GM18951 (cell line): ENCODE results near the gene SYTL3.

Source experiments
- POLR2A ChIP-seq: IDR thresholded peaks from 4 replicates; pipeline ENCODE4 v1.6.1; 2011; ENCODE audit warnings: mild to moderate bottlenecking; ENCODE audit not compliant: insufficient read length, insufficient read depth; ENCODE audit errors: extremely low read depth
- in situ Hi-C: fragments of 300-500 bp; cut with MboI; formaldehyde crosslinking; loops from one replicate; pipeline ENCODE4 v1.12.0; 2022; ENCODE audit warnings: low sequenced_read_pairs, mixed read lengths, inconsistent platforms; ENCODE audit not compliant: unreplicated experiment

Gene SYTL3

DNA sequence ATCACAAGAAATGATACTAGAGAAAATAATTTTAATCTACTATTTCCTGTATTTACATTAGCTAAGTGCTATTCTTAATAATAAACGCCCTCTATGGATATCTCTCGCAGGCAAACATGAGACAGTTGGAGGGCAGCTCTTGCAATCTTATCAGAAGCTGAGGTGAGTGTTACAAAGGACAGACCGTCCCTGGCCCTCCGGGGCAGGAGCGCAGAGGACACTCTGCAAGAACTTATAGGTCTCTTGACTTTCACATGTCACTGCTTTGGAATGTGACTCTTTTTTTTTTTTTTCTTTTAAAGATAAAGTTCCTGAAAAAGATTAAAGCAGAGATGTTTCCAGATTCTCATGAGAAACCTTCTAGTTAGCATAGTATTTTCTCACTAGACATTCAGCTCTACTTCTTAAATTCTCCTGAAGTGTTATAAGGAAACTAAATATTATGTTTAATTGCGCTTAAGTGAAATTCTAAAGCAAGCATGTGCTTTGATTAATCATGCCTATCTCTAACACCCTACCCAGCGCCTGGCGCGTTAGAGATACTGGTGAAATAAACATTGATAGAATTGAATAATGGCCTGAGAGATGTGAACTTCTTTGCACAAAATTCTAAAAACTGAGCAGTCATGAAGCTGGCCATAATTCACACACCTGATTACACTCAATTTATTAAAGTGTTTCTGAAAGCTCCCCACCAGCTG is 57.4 kb downstream of the SYTL3 start:
- in situ Hi-C loops: loop anchor here (10.0 kb wide), 1 partner anchor 268 kb away; no protein-coding TSS in a partner anchor
- no peak for TF ChIP-seq POLR2A

DNA sequence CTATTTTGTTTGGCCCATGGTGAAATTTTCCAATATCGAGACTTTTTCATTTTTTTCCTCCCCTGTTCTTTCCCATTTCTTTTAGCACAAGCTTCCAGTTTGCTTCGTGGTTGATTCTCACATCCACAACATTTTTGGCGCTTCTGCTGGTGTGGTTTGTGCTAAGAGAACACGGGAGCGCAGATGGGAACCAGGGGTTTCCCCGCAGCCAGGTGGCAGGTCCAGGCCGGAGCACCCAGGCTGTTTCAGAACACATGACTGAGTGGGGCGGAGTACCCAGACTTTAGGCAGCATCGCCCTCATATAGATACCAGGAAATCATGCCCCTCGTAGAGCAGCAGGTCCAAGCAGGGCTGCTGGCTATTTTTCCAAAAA is 58.0 kb downstream of the SYTL3 start:
- in situ Hi-C loops: loop anchor here (10.0 kb wide), 1 partner anchor 267 kb away; no protein-coding TSS in a partner anchor

DNA sequence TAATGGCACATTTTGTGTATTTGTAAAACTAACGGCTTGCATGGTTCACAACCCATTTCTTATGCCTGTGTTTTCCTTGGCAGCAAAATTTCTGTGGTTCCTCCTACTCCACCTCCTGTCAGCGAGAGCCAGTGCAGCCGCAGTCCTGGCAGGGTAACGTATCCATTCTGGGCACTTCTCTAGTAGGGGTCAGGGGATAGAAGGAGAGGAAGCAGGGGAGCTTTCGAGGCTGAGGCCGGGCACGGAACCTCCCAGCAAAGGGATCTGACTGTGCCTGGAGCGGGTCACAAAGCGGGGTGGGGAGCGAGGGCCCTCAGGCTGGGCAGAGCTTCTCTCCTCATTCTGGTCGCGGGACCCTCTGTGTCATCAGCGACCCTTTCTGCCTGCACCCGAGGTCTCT is 58.4 kb downstream of the SYTL3 start:
- in situ Hi-C loops: loop anchor here (10.0 kb wide), 1 partner anchor 267 kb away; no protein-coding TSS in a partner anchor
- TF ChIP-seq POLR2A: no peak

More for the DNA sequence above, 58.0 kb downstream of the SYTL3 start:
- no peak for TF ChIP-seq POLR2A

DNA sequence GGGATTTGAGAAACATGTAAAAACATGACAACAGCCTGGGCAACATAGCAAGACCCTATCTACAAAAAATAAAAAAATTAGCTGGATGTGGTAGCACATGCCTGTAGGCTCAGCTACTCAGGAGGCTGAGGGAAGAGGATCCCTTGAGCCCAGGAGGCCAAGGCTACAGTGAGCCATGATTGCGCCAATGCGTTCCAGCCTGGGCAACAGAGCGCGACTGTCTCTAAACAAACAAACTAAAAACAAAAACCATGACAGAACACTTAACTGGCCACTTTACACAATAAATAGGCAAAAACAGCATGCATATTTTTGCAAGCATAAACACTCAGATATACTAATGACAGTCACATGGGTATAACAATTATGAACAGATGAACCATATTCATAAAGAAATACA is 60.0 kb downstream of the SYTL3 start:
- in situ Hi-C loops: loop anchor here (10.0 kb wide), 1 partner anchor 265 kb away; no protein-coding TSS in a partner anchor
- TF ChIP-seq POLR2A: no peak

DNA sequence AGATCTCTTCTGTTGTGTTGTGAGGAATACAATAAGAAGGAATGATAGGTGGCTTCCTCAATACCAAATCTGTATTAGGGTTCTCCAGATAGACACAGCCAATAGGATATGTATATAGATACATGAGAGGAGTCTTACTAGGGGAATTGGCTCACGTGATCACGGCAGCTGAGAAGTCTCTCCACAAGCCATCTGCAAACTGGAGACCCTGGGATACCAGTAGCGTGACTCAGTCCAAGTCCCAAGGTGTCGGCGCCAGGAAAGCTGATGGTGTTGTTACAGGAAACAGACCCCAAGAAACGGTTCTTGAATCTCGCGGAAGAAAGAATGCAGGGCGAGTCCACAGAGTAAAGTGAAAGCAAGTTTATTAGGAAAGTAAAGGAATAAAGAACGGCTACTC is 61.4 kb downstream of the SYTL3 start:
- no peak for TF ChIP-seq POLR2A
- in situ Hi-C loops: no loop called here

DNA sequence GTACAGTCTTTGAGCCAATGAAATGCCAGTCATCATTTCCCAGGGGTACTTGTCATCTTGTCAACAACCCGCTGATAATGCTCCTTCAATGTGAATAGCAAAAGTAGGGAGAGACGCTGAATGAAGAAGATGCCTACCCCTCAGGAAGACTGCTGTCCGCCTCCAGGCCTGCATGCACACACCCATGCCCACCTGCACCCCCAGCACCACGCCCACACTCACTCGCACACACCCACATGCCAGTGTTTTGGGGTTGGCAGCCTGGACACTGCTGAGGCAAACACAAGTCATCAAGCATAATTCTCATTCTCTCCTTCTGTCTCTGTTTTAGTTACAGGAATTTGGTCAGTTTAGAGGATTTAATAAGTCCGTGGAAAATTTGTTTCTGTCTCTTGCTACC is 63.6 kb downstream of the SYTL3 start:
- in situ Hi-C loops: no loop called here
- TF ChIP-seq POLR2A: no peak

DNA sequence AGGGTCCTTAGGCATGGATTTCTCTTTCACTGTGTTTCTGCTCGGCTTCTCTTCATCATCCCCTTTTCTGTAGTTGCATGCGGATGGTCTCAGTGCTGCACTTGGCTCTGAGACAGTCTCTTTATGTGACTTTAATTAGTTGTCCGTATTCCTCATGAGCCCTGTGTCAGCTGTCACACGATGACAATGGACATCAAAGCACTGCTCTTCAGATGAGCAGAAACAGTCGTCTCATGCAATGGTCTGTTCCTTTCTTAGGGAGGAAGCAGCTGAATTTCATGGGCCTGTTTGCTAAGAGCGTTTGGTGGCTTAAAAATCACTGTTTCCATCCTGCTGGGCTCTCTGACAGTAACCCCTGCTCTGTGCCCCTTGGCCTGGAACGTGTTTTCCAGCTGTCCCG is 64.9 kb downstream of the SYTL3 start:
- TF ChIP-seq POLR2A: no peak
- in situ Hi-C loops: no loop called here

DNA sequence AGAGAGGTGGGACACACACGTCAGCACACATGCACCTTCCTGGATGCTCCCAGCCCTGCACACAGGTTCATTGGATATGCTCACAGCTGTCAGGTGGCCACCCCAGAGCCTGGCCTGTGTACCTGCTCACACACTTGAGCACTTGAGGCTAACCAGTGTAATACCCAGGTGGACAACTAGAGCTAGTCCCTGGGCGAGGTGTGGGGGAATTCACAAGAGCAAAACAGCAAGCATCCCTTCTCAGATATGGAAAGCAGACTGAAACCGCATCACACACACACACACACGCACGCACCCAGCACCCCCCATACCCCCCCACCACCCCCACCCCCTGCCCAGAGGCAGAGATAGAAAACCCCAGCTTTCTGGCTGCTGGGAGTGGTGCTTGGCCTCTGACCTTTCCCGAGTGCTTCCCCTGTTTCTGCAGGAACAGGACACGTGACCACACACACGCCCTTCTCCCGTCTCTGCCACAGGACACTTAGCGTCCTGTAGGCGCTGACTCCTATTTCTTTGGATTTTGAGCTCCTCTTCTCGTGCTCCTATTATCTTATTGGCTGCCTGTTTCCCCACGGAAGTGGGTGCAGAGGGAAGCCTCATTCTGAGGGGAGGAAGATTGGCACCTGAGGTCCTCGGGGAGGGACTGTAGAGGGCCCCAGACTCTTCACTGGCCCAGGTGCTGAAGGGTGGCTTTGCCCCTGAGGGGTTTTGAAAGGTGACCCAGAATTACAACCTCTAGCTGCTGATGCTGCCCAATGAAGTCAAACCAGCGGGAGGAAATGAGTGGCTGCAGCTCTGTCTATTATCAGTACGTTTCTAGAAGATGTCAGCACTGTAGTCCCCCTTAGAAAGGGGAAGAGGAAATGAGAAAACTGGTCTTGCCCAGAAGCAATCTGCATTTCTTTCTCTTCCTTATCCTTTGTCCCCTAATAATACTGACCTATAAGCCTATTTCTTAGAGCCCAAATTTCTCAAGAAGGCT is 65.8 kb downstream of the SYTL3 start:
- no peak for TF ChIP-seq POLR2A
- in situ Hi-C loops: no loop called here

DNA sequence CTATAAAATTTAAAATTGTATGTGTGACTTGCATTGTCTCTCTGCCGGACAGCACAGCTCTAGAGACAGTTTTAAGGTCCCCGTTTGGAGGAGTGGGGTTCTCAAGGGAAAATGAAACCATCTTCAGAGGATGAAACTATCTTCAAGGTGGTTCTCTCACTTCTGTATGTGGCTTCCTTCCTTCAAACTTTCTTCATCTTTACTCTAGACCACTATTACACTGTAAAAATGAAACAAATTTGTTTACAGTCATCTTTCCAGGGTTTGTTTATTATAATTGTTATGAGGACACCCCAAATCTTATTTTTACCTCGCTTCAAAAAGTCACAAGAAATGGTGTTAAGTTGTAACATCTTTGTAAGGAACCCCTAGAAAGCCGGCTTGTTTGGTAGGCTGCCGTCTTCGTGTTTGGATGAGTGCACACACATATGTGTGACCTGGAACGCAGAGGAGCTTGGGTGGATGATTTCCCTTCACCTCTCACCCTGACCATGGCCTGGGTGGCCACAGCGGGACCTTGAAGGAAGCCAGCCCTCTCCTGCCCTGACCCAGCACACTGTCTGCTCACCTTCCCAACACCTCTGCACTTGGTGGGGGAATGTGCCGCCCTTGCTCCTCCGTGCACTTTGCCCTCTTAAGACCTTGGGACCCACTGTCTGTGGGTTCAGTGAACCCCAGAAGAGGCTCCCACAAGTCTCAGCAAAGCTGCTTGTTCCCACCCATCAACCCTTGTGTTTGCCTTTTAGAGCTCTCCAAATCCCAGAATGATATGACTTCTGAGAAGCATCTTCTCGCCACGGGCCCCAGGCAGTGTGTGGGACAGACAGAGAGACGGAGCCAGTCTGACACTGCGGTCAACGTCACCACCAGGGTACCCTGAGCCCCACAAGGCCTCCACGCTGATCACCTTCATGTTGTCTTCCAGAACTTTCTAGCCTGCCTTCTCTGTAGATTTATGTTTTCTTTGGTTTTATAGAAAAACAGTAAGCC is 67.8 kb downstream of the SYTL3 start:
- in situ Hi-C loops: no loop called here
- no peak for TF ChIP-seq POLR2A

DNA sequence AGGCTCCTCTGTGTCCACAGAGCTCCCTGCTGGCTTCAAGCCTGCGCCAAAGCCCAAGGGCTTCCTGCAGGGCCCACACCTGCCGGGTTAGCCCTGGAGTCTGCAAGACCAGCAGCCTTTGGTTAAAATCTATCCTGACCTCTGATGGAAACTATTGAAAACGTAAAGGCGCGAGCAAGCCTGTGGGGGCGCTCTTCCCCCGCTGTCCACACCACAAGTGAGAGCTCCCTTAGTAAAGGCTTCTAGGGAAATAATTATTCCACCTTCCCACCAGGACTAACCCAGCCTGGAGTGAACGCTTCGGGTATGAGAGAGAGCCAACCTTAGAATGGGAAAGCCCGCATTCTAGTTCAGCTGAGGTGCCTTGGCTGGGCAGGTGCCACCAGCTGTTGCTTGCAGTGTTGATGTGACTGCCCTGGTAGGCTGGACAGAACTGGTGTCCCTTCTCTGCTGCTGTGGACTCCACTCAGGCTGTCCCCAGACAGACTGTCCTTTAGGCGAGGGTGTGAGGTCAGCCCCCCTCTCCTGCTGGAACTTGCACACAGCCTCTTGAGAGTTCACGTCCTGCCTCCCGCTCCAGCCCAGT is 68.7 kb downstream of the SYTL3 start:
- in situ Hi-C loops: no loop called here
- no peak for TF ChIP-seq POLR2A

DNA sequence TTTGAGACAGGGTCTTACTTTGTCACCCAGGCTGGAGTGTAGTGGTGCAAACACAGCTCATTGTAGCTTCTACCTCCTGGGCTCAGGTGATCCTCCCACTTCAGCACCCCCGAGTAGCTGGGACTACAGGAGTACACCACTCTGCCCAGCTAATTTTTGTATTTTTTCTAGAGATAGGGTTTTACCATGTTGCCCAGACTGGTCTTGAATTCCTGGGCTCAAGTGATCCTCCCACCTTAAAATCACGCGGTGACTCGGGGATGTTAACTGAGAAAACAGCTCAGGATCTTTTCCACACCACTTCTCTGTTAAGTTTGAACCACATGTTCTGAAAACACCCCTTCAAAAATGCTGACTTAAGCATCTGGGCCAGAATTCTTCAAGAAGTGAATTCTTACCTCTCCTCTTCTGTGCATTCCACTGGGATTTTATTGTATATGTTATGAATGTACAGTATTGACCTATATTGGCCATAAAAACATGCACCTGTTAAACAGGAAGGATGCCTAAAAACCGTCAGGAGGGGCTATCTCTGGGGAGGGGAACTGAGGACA is 72.4 kb downstream of the SYTL3 start:
- no peak for TF ChIP-seq POLR2A
- in situ Hi-C loops: no loop called here

DNA sequence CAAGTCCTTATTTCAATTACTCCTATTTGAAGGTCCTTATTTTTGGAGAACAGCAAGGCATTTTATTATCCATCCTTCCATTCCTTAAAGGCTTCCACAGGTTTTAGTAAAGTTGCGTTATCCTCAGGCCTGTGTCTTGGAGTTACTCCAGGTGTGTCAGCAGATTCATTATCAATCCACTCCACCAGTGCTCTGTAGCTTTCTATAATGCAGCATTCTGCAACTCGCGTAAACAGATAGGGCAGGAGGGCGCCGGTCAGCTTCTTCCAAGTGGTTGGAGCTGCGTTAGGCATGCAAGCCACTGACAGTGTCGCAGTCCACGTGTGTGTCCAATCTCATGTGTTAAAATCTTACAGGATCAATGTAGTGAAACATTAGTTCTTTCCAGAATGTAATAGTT is 75.8 kb downstream of the SYTL3 start:
- in situ Hi-C loops: no loop called here
- TF ChIP-seq POLR2A: no peak

DNA sequence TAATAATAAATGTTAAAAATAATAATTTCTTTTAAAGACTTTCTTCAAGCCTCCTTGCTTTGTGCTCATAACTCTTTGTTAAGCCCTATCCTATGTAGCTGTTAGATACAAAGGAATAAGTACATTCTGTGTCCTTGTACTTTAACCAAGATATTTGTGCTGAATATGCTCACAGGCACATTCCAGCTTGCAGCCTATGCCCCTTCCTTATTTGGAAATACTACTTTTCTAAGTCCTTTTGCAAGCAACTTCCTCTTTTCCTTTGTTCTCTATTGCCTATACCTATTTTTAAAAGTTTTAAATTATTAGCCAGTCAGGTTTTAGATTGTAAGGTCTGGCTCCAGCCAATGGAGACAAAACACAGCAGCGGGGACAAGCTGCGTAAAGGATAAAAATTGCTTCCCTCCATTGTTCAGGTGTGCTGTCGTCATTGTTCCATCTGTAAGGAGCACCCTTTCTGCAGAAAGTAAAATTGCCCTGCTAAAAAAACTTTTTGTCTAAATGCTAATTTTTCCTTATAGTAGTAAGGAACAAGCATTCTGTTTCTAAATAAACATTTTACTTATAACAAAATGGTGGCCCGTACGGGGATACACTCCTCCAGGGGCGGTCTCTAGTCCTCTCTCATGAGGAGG is 80.2 kb downstream of the SYTL3 start:
- TF ChIP-seq POLR2A: no peak
- in situ Hi-C loops: no loop called here
